TTC549 (cell line): ENCODE data around the gene EIF5.
"Not testable (repeated sequence)": the region's sequence is repeated elsewhere in the genome, so short reads cannot be mapped to it uniquely, and the experiment has no call there.

Experiments used
- FAIRE-seq: peaks from 2 replicates; lab custom pipeline; 2012; peaks lifted over from hg19 to GRCh38; lab: Jason Lieb, UNC

EIF5 gene

DNA sequence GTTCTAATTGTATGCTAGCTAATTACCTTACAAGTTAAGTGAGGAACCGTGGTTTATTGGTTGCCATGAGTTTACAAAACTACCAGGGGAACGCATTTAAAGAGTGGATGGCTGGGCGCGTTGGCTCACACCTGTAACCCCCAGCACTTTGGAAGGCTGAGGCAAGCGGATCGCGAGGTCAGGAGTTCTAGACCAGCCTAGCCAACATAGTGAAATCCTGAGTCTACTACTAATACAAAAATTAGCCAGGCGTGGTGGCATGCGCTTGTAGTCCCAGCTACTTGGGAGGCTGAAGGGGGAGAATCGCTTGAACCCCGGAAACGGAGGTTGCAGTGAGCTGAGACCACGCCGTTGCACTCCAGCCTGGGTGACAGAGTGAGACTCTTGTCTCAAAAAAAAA lies 2.2 kb downstream of the EIF5 start:
- no peak for FAIRE-seq

DNA sequence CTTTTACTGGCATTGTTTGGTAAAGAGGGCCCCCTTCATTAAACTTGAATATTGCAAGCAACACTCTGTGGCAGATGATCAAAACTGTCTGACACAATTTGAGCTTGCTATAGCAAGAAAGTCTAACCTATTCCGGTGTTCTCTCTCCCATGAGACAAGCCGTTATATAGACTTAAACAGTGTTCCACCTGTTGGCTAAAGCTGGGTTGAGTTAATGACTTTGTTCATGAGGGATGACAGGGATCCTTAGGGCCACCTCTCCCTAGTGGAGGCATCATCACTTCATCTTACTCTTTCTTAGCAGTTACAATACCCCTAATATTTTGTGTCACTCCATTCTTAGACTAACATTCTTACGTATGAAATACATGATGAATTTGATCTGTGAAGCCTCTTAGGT lies 3.8 kb downstream of the EIF5 start:
- FAIRE-seq, result no peak

DNA sequence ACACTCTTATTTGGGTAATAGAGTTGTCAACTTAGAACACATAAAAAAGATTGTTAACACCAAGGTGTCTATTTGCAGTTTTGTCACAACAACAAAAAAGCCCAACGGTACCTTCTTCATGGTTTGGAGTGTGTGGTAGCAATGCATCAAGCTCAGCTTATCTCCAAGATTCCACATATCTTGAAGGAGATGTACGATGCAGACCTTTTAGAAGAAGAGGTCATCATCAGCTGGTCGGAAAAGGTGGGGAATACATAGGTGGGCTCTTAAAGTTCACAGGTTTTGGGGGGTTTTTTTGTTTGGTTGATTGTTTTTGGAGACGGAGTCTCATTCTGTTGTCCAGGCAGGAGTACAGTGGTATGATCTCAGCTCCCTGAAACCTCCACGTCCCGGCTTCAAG lies 5.5 kb downstream of the EIF5 start:
- FAIRE-seq, result no peak

DNA sequence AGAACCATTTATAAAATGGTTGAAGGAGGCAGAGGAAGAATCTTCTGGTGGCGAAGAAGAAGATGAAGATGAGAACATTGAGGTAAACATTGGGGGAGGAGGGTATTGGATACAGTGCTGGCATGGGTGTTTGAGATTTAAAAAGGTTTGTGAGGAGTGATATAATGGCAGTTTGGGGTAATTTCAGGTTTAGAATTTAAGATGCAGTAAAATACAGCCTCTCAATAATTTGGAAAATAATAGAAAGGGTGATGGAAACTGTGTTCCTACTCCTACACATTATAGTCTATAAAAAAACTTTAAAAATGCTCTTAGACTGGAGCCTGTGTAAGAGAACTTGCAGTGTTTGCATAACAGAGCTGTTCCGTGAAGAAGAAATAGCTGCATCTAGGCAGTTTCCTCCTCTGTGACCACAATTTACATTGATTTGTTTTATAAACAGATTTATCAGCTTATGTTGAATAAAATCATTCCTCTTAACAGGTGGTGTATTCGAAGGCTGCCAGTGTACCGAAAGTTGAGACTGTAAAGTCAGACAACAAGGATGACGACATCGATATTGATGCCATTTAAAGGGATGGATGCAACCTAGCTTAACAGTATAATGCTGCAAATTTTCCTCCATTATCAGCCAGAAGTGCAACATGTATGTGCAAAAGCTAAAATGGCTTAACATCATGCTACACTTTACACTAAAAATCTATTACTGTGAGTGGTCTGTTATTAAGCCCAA lies 6.6 kb downstream of the EIF5 start:
- no peak for FAIRE-seq

GRCh38 chr14:103341250-103342129 lies 7.5 kb downstream of the EIF5 start:
- FAIRE-seq, result no peak

DNA sequence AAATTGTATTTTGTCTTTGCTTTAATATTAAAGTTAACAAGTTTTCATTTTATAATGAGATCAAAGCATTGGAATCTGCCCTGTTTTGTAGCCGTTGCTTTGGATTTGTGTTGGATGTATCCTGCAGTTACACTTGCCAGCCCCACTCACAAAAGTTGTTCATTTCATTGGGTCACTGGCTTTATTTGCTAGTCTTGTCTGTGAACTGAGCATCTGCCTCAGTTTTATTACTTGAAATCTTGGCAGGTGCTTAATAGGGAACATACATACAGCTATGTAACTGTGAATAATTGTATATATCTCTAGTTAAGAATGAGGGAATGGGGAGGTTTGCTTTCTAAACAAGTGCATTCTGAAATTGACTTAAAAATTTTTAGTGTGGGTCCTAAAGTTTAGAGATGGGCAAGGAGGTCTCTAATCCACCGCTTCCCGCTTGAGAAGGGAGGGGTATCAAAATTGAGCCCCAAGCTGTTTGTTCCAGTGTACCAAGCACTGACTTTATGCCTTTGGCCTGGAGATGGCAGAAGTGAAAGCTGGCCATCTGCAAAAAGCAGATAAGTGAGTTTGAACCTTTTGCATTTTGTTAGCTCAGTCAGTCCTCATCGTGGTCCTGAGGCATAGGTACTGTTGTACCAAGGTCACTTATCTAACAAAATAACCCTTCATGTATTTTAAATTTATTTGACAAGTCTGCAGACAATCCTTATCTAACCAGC lies 9.3 kb downstream of the EIF5 start:
- no peak for FAIRE-seq

DNA sequence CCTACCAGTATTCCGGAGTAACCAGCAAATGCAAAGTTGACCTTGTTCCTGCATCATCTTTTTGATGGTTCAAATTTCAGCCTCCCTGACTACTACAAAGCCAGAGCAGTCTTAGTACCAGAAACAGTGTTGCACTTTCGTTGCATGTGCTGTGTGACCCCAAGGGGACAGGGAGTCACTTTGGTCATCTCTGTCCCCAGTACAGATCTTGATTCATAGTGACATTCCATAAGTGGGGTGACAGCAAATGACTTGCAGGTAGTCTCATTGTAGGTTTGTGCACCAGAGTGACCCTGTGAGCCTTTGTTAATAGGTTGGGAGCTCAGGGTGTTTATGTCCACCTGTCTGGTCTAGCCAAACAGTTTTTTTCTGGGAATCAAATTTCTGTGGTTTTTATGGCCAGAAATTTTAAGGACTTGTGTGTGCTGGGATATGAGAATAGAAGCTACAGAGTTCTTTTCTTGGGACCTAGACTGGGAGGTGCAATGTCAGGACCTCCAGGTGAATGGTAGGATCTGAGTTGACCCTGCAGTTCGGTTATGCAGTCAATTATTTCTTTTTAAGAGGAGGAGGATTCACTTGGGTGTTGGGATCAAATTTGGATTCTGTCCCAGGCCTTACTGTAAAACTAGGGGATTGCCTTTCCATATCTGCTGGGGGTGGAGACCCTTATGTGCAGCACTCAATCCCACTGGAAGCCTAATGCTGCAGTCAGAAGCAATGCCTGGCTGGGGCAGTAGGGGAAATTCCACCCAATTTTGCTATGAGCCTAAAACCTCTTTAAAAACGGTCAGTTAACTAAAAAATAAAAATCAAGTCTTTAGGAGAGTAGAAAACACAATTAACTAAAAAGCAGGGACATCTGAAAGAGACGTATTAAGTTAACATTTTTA lies 10.1 kb downstream of the EIF5 start:
- no peak for FAIRE-seq

DNA sequence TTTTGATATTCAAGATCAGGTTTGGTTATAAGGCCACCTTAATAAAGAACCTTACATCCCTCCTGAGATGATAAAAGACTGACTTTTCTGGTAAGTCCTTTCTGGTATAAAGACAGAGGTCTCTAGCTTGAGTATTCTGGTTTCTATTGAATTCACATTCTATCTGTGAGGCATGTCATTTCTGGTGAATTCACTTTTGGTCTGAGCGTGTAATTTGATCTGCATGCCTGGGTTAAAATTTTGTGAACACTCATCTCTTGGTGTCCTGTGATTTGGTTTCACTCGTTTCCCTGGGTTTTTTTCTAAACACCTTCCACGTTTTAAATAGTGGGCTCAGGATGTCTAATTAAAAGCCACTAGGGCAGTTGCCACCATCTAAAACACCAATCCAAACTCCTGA lies 12.2 kb downstream of the EIF5 start:
- no peak for FAIRE-seq

DNA sequence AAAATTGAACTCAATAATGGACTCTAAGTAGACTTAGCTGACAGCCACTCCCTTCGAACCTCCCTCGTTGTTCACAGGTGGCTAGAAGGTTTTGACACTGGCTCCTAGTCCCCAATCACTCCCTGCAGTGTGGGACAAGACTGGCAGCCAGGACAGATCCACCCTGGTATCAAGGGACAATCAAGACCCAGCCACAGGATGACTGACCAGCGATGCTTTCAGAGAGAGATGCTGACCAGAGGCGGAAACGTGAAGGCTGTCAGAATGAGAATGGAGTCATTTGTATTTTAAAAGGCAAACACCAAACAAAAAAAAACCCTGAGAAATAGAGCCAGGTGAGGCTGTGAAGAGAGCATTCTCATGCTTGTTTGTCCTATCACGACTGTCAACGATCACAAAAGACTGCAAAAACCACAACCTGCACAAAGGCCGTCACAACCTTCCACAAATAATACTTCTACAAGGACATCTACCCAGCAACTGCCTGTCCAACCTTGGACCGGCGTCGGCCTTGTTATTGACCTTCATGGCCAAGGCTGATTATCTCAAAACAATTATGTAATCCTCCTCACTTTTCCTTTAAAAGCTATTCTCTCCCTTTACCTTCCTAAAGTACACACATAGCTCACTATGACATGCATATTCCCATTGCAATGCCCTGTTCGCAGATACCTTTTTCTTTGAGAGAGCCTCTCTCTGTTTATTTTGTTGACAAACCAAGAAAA lies 13.2 kb downstream of the EIF5 start:
- FAIRE-seq, result no peak

GRCh38 chr14:103348154-103348553 lies 14.1 kb downstream of the EIF5 start:
- FAIRE-seq, result no peak

- no peak for FAIRE-seq
These were observed 15.9 kb downstream of the EIF5 start for GRCh38 chr14:103349982-103350381.

DNA sequence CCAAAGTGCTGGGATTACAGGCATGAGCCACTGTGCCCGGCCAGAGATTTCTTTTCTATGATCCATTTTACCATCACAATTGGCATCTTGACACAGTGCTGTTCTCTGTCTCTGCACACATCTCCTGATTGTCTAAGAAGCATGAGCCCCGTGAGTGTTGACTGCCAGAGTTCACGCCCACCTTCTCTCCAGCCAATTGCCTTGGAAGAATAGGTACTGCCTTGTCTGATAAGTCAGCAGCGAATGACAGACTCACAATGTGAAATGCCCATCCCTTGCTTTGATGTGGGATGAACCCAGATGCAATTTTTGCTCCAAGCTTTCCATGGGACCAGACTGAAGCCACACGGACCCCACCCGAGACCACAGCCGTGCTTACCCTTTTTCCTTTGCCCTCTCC lies 19.3 kb downstream of the EIF5 start:
- no peak for FAIRE-seq

- no peak for FAIRE-seq
These were observed 20.1 kb downstream of the EIF5 start for GRCh38 chr14:103354141-103354540.

DNA sequence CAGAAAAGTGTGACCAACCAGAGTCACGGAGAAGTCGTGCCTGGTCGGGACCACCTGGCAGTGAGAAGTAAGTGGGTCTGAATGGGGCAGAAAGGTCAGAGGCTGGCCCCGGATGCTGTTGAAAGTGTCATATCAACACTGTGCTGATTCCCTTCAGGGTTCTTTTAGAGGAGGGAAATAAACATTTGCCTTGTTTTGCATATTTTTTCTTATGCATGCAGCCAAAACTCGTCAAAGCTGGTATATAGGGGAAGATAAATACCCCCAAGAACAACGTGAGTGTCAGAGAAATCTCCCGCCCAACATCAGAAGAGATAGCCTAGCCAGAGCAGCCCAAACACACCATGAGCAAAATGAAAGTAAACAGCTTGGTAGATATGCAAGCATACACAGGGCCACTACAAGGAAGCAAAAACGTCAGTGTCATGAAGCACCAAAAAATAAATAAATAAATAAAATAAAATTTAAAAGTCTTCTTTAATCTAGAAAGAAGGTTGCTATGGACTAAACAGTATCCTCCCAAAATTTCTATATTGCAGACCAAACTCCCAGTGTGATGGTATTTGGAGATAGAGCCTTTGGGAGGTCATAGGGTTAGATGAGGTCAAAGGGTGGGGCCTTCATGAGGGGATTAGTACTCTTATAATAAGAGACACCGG lies 22.1 kb downstream of the EIF5 start:
- no peak for FAIRE-seq

DNA sequence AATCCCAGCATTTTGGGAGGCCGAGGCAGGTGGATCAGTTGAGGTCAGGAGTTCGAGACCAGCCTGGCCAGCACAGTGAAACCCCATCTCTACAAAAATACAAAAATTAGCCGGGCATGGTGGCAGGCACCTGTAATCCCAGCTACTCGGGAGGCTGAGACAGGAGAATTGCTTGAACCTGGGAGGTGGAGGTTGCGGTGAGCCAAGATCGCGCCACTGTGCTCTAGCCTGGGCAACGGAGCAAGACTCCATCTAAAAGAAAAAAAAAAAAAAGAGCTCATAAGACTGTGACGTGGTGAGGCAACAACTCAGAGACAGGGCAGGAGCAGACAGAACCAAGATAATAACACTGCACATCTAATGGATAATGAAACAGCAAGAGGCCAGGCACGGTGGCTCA lies 23.5 kb downstream of the EIF5 start:
- not testable (repeated sequence) for FAIRE-seq

DNA sequence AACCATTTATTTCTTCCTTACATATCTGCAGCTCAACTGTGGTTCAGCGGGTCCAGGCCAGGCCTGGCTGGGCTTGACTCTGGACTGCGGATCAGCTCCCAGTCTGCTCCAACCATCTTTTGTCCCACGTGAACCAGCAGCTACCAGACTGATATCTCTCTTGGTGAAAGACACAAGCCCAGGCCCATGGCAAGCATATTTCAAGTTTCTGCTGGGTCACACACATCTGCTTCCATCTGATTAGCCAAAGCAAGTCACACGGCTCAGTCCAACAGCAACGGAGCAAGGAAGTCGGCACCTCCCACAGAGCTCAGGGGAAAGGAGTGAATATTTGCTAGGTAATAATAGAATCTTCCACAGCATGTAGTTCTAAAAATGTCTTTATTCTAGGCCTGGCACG lies 26.5 kb downstream of the EIF5 start:
- FAIRE-seq, result no peak

DNA sequence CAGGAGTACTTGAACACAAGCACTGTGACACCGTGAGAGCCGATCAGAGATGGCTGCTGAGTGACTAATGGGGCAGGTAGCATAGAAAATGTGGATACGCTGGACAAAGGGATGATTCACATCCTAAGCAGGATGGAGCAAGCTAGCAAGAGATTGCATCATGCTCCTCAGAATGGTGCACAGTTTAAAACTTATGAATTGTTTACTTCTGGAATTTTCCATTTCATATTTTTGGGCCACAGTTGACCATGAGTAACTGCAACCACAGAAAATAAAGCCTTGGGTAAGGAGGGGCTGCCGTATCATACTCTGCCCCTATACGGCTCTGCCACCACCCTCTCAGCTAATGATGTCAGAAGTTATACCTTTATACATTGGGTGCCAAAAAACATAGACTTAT lies 27.8 kb downstream of the EIF5 start:
- no peak for FAIRE-seq

- no peak for FAIRE-seq
These were observed 28.7 kb downstream of the EIF5 start for GRCh38 chr14:103362780-103363179.

- FAIRE-seq, result no peak
These were observed 32.7 kb downstream of the EIF5 start for GRCh38 chr14:103366741-103367140.

GRCh38 chr14:103367995-103368394 lies 34.0 kb downstream of the EIF5 start:
- FAIRE-seq, result no peak

DNA sequence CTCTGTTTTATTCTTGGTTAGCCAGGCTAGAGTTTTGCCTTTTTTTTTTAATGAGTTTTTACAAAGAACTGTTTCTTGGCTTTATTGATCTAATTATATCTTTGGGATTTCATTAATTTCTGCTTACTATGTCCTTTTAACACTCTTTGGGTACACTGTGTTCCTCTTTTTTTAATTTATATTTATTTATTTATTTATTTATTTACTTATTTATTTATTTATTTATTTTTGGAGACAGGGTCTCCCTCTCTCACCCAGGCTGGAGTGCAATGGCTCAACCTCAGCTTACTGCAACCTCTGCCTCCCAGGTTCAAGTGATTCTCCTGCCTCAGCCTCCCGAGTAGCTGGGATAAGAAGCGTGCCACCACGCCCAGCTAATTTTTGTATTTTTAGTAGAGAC lies 36.0 kb downstream of the EIF5 start:
- no peak for FAIRE-seq
